ENCODE measurements around the gene ARHGAP12. TPM values are rescaled to one million over a fixed set of nuclear protein-coding genes. Genes with fewer than 3 reads are reported as not detected.

ARHGAP12 gene
- total and polyA plus RNA-seq, 2 donors (not counting 3 experiments of a cell fraction or from before 2014, with no cell fraction given), result 5.8 to 19.3 TPM

GRCh38 chr10:31942892-31943291 lies 14.3 kb upstream of the ARHGAP12 start:
- peaks cover 44% of the 10 kb centered on the region for H3K4me1 ChIP-seq (ENCODE audit: control insufficient read depth, extremely low read depth, insufficient read depth, low read length)
- no peak overlapping the region for H3K27ac ChIP-seq (ENCODE audit: insufficient read depth, low read depth, low read length)
- H3K9me1 ChIP-seq (replicated peaks; ENCODE audit: control insufficient read depth, extremely low read depth, insufficient read depth, low read length), result no peaks in the 10 kb centered on the region
- POLR2A ChIA-PET, result no interaction called here
- BruUV-seq (replicated peaks), result no TSS peak
- H2AFZ ChIP-seq (ENCODE audit: low read depth, low read length), result no peak overlapping the region
- no peaks in the 10 kb centered on the region for H4K20me1 ChIP-seq (replicated peaks; ENCODE audit: control insufficient read depth, extremely low read depth, insufficient read depth, low read length)
- H3K4me3 ChIP-seq (replicated peaks in 1 of 3; ENCODE audit: insufficient read depth in 1 of 3, low read depth in 1 of 3, low read length in 3 of 3), result no peak overlapping the region
- H3K79me2 ChIP-seq (ENCODE audit: control insufficient read depth, insufficient read depth, low read length), result no peaks in the 10 kb centered on the region
- H3K9me3 ChIP-seq (replicated peaks; ENCODE audit: control insufficient read depth, insufficient read depth, low read length), result no peaks in the 10 kb centered on the region
- CTCF ChIA-PET, result no interaction called here
- H3K27me3 ChIP-seq (ENCODE audit: control insufficient read depth in 2 of 2, insufficient read depth in 2 of 2, low read length in 2 of 2), result no peaks in the 10 kb centered on the region
- no peak overlapping the region for H3K4me2 ChIP-seq (ENCODE audit: insufficient read depth, low read length)
- FAIRE-seq, result no peak
- dilution Hi-C loops (cut with MboI; ENCODE audit: extremely low pct_ligation_motif_present, low sequenced_read_pairs), result no loop called here
- no peak for DNase-seq (ENCODE audit: low read depth, low spot score)
- H3K36me3 ChIP-seq (ENCODE audit: control insufficient read depth in 2 of 2, extremely low read depth in 1 of 2, insufficient read depth in 2 of 2, low read length in 2 of 2), result no peaks in the 10 kb centered on the region
- H3K9ac ChIP-seq (replicated peaks; ENCODE audit: extremely low read depth, insufficient read depth, low read length), result no peak overlapping the region
- TF ChIP-seq FOS (IDR thresholded peaks at IDR 0.05; ENCODE audit: borderline replicate concordance, insufficient read depth, low read length) (no peak), EZH2 (IDR thresholded peaks at IDR 0.05; ENCODE audit: borderline replicate concordance, low read depth, low read length, severe bottlenecking) (no peak), CTCF (IDR thresholded peaks at IDR 0.05; ENCODE audit: extremely low read depth in 1 of 2, insufficient read depth in 1 of 2, low read depth in 1 of 2, low read length in 2 of 2) (no peak), GATA2 (IDR thresholded peaks at IDR 0.05; ENCODE audit: insufficient read depth, insufficient read length, low read depth, low read length) (no peak), POLR2AphosphoS5 (IDR thresholded peaks at IDR 0.05; ENCODE audit: insufficient read depth, low read depth, low read length) (no peak), MYC (IDR thresholded peaks at IDR 0.05; ENCODE audit: low read depth, low read length) (no peak), MAX (IDR thresholded peaks at IDR 0.05; ENCODE audit: insufficient read depth, insufficient read length) (no peak), POLR2A (IDR thresholded peaks at IDR 0.05; ENCODE audit: low read depth, low read length) (no peak), JUN (IDR thresholded peaks at IDR 0.05; ENCODE audit: borderline replicate concordance, insufficient read depth, insufficient read length, low read depth) (no peak)
- intact Hi-C loops (cut with micrococcal nuclease), result no loop called here

All from endothelial cell of umbilical vein (primary cell).